GM06990 (cell line): ENCODE measurements around the gene AP2A2.

Experiments
- DNase-seq: peaks from one replicate; pipeline ENCODE4 v3.0.0-alpha.2; 2011; ENCODE audit not compliant: insufficient read length; ENCODE audit errors: extremely low read depth
- H3K27me3 ChIP-seq: replicated peaks from 2 replicates; pipeline ENCODE4 v1.6.0; 2011; ENCODE audit warnings: low read length; ENCODE audit not compliant: control insufficient read depth, insufficient read depth
- H3K36me3 ChIP-seq: 2 replicates; pipeline ENCODE4 v1.5.1; 2011; ENCODE audit warnings: low read length; ENCODE audit not compliant: control insufficient read depth, insufficient read depth
- H3K4me3 ChIP-seq: replicated peaks from 2 replicates; pipeline ENCODE4 v1.5.1; 2011; ENCODE audit warnings: low read depth, mild to moderate bottlenecking, control low read depth, low read length
- TF ChIP-seq, protein P1 (sequence below): IDR thresholded peaks from 2 replicates; pipeline ENCODE4 v1.5.1; 2011; ENCODE audit warnings: low read length, control low read depth, mild to moderate bottlenecking, inconsistent platforms; ENCODE audit not compliant: insufficient read depth, poor library complexity, severe bottlenecking

AP2A2 gene

DNA sequence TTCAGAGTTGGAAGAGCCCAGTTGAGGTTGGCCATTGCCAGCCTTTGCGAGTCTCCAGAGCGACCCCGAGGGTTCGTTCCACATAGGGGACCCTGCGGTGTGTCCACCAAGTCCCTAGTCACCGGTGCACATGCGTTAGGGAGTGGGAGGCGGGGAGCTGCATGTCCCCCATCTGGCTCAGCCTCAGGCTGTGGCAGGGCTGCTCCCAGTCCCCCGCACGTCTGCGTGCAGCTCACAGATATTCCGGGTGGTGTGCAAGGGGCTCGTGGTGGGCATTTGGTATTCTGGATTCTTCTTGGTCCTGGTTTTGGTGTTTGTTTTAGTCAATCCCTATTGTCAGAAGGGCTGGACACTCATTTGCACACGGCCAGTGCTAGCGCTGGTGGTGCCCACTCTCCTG, 62.0 kb downstream of the AP2A2 start:
- no peak for DNase-seq
- Histone ChIP-seq H3K36me3 (peaks cover 29% of the 10 kb centered on the region), H3K4me3 (no peak overlapping the region), H3K27me3 (no peaks in the 10 kb centered on the region)
- TF ChIP-seq, protein P1, sequence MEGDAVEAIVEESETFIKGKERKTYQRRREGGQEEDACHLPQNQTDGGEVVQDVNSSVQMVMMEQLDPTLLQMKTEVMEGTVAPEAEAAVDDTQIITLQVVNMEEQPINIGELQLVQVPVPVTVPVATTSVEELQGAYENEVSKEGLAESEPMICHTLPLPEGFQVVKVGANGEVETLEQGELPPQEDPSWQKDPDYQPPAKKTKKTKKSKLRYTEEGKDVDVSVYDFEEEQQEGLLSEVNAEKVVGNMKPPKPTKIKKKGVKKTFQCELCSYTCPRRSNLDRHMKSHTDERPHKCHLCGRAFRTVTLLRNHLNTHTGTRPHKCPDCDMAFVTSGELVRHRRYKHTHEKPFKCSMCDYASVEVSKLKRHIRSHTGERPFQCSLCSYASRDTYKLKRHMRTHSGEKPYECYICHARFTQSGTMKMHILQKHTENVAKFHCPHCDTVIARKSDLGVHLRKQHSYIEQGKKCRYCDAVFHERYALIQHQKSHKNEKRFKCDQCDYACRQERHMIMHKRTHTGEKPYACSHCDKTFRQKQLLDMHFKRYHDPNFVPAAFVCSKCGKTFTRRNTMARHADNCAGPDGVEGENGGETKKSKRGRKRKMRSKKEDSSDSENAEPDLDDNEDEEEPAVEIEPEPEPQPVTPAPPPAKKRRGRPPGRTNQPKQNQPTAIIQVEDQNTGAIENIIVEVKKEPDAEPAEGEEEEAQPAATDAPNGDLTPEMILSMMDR = no peak

DNA sequence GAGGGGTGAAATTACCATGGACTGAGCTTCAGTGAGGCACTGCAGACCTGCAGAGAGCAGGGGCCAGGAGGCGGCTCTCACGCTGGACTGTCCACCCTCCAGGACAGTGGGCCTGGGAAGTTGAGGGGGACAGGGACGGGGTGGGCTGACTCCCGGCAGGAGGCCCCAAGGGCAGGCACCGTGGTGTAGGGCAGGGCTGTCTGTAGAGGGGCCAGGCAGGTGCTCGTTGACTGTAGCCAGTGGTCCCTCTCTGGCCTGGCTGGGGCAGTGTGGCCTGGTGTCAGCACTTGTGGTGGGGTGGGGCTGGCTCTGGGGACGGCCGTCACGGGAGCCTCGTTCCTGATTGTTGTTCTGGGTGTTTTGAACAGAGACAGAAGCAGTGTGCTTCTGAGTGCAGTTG, 64.4 kb downstream of the AP2A2 start:
- H3K36me3 ChIP-seq = peaks cover 34% of the 10 kb centered on the region
- no peak for DNase-seq
- no peak overlapping the region for H3K4me3 ChIP-seq
- TF ChIP-seq, protein P1 = no peak
- H3K27me3 ChIP-seq = no peaks in the 10 kb centered on the region

DNA sequence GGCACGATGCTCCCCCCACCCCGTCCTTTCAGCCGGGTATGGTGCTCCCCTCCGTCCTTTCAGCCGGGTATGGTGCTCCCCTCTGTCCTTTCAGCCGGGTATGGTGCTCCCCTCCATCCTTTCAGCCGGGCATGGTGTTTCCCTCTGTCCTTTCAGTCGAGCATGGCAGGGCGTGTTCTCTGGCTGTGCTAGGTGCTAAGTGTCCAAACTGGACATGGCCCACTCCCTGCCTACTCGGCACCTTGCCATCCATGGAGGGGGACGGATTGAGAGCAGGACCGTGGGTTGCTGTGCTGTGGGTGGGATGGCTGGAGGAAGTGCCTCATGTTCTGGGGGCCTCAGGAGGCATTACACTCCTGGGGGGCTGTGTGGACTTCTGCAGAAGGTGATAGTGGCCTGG, 65.4 kb downstream of the AP2A2 start:
- DNase-seq = no peak
- TF ChIP-seq, protein P1 = no peak
- peaks cover 31% of the 10 kb centered on the region for H3K36me3 ChIP-seq
- H3K4me3 ChIP-seq = no peak overlapping the region
- no peaks in the 10 kb centered on the region for H3K27me3 ChIP-seq

DNA sequence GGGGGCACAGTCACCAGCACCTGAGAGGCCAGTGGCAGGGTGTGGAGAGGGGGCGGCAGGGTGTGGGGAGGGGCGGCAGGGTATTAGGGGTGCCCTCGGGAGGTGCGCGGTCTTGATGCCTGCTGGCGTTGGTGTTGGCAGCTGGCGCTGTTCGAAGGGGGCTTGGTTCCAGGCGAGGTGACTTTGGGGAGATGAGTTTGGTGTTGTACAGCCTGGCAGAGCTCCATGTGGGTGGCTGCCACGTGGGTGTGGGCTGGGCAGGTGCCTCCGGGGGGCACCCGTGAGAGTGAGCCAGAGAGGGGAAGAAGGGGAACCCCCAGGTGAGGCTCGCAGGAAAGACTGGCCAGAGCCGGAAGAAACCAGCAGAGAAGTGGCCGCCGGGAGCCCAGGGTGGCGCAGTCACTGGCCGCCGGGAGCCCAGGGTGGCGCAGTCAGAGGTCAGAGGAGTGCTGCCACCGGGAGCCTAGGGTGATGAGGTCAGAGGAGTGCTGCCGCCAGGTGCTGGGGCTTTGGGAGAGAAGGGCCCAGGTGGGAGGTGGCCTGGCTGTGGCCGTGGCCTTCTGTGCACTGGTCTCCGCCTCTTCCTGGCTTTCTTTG, 66.1 kb downstream of the AP2A2 start:
- no peak for DNase-seq
- Histone ChIP-seq H3K36me3 (peaks cover 28% of the 10 kb centered on the region), H3K4me3 (no peak overlapping the region), H3K27me3 (no peaks in the 10 kb centered on the region)
- TF ChIP-seq, protein P1 = no peak

DNA sequence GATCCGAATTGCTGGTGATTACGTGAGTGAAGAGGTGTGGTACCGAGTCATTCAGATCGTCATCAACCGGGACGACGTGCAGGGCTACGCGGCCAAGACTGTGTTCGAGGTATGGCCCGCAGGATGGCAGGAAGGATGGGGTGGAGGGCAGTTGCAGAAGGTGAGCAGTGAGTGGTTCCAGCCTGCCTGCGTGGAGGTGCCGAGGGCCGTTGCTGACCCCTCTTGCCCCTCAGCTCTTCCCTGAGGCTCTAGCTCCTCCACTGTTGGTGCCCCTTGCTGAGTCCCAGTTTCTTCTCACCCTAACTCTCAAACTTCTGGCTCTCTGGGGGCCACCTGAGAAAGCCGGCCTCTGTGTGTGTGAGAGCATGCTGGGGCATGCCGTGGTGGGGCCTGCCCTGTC, 66.9 kb downstream of the AP2A2 start:
- DNase-seq = no peak
- no peak overlapping the region for H3K4me3 ChIP-seq
- no peaks in the 10 kb centered on the region for H3K27me3 ChIP-seq
- H3K36me3 ChIP-seq = peaks cover 26% of the 10 kb centered on the region
- TF ChIP-seq, protein P1 = no peak

DNA sequence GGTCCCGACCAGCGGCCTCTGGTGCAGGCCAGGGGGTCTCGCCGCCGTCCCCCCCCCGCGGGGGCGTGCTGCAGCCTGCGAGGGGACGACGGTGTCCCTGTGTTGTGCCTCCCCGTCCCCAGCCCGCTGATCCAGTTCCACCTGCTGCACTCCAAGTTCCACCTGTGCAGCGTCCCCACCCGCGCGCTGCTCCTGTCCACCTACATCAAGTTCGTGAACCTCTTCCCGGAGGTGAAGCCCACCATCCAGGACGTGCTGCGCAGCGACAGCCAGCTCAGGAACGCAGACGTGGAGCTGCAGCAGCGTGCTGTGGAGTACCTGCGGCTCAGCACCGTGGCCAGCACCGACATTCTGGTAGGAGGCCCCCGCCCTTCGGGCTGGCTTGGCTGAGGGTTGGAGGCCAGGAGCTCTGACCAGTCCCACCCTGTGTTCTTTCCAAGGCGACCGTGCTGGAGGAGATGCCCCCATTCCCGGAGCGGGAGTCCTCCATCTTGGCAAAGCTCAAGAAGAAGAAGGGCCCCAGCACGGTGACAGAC, 68.0 kb downstream of the AP2A2 start:
- DNase-seq = no peak
- Histone ChIP-seq H3K27me3 (no peaks in the 10 kb centered on the region), H3K36me3 (peaks cover 21% of the 10 kb centered on the region), H3K4me3 (no peak overlapping the region)
- TF ChIP-seq, protein P1 = no peak
